Vagina (tissue), 2 donors: ENCODE measurements around the gene SLC17A2.

Experiments used
- POLR2A ChIP-seq, 2 donors: fragments of 450-650 bp; IDR thresholded peaks; one replicate each; pipeline ENCODE4 v1.6.1; 2017; ENCODE audit warnings: antibody characterized with exemption in 2 of 2, mild to moderate bottlenecking in 2 of 2, moderate library complexity in 2 of 2
- POLR2AphosphoS5 ChIP-seq, 2 donors: sonication (generic); formaldehyde crosslinking; IDR thresholded peaks; one replicate each; pipeline ENCODE4 v1.9.0; 2017; ENCODE audit warnings: antibody characterized with exemption in 2 of 2, mild to moderate bottlenecking in 2 of 2, low read depth in 1 of 2; ENCODE audit not compliant: insufficient read depth in 1 of 2
- TF ChIP-seq, protein P1 (sequence below), 3 experiments: fragments of 450-650 bp in 2 of 3; fragments of 200-600 bp in 1 of 3; sonication (generic) in 1 of 3; IDR thresholded peaks; one replicate each; pipeline ENCODE4 v1.5.1; 2017 to 2019; ENCODE audit warnings: antibody characterized with exemption in 3 of 3, mild to moderate bottlenecking in 2 of 3, moderate library complexity in 2 of 3

DNA sequence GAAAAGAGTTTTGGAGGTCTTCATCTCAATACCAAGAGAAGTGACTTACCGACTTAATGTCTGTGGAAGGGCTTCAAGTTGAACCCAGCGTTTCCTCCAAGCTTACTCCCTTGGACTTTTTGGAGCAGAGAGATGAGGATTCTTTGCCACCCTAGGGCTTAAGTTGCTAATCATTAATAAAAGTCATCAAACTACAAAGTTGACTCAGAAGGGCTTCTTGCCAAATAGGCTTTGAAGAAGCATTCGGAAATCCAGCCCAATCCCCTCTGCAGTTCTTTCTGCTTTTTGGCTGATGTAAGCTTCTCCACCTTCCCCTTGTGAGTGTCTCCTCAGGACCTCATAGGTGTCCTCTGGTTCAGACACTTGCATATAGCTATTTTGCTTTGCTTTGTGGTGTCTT is 56.4 kb downstream of the SLC17A2 start, which contains the start of gene SLC17A3:
- no peak for TF ChIP-seq POLR2AphosphoS5 (IDR thresholded peaks at IDR 0.05; ENCODE audit: insufficient read depth in 1 of 2, low read depth in 1 of 2)
- no peak for TF ChIP-seq POLR2A (IDR thresholded peaks at IDR 0.05)
- TF ChIP-seq, protein P1, sequence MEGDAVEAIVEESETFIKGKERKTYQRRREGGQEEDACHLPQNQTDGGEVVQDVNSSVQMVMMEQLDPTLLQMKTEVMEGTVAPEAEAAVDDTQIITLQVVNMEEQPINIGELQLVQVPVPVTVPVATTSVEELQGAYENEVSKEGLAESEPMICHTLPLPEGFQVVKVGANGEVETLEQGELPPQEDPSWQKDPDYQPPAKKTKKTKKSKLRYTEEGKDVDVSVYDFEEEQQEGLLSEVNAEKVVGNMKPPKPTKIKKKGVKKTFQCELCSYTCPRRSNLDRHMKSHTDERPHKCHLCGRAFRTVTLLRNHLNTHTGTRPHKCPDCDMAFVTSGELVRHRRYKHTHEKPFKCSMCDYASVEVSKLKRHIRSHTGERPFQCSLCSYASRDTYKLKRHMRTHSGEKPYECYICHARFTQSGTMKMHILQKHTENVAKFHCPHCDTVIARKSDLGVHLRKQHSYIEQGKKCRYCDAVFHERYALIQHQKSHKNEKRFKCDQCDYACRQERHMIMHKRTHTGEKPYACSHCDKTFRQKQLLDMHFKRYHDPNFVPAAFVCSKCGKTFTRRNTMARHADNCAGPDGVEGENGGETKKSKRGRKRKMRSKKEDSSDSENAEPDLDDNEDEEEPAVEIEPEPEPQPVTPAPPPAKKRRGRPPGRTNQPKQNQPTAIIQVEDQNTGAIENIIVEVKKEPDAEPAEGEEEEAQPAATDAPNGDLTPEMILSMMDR (IDR thresholded peaks at IDR 0.05), result no peak
